Nephron progenitor cell (in vitro differentiated cells): ENCODE data around the gene FANCD2OS.

ENCODE experiments used
- DNase-seq: peaks from one replicate; pipeline ENCODE4 v3.0.0; 2021
- H3K27ac Mint-ChIP-seq: 2 replicates; pipeline ENCODE4 v1.8.0; 2021; ENCODE audit warnings: mild to moderate bottlenecking, moderate library complexity, mixed read lengths
- H3K27me3 Mint-ChIP-seq: 2 replicates; pipeline ENCODE4 v1.8.0; 2021; ENCODE audit warnings: mild to moderate bottlenecking, low read depth, mixed read lengths; ENCODE audit not compliant: poor library complexity
- H3K36me3 Mint-ChIP-seq: 2 replicates; pipeline ENCODE4 v1.8.0; 2021; ENCODE audit warnings: low read depth, mixed read lengths
- H3K4me1 Mint-ChIP-seq: 2 replicates; pipeline ENCODE4 v1.8.0; 2021; ENCODE audit warnings: mixed read lengths
- H3K4me3 Mint-ChIP-seq: 2 replicates; pipeline ENCODE4 v1.8.0; 2021; ENCODE audit warnings: mild to moderate bottlenecking, moderate library complexity, mixed read lengths
- H3K9me3 Mint-ChIP-seq: 2 replicates; pipeline ENCODE4 v1.8.0; 2021; ENCODE audit warnings: mild to moderate bottlenecking, moderate library complexity, mixed read lengths
- TF ChIP-seq, protein P1 (sequence below): fragments of 200-600 bp; sonication (generic); IDR thresholded peaks from 2 replicates; pipeline ENCODE4 v1.5.0; 2021; ENCODE audit warnings: antibody characterized with exemption

Gene FANCD2OS

DNA sequence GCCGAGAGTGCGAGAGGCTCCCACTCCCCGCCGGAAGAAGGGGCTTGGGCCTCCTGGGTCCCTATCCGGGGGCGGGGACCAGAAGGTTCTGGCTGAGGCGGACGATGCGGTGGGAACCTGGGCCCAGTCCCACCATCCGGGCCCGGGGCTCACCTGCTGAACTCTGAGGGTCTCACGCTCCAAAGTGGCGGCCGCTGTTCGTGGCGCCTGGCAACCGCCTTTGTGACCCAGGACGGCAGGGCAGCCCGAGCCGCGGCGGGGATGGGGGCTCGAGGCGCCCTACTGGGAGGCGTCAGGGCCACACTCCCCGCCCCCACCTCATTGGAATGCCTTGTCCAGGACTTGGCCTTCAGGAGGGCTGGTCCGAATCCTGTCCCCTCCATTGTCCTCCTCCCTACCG, at the start of gene FANCD2OS:
Gene FANCD2OS (minus strand): TSS at position 165 of the 400 bp plus-strand sequence. CDS start 3,481 bp downstream, outside the sequence.
- no peaks in the 10 kb centered on the region for H3K36me3 Mint-ChIP-seq
- TF ChIP-seq, protein P1, sequence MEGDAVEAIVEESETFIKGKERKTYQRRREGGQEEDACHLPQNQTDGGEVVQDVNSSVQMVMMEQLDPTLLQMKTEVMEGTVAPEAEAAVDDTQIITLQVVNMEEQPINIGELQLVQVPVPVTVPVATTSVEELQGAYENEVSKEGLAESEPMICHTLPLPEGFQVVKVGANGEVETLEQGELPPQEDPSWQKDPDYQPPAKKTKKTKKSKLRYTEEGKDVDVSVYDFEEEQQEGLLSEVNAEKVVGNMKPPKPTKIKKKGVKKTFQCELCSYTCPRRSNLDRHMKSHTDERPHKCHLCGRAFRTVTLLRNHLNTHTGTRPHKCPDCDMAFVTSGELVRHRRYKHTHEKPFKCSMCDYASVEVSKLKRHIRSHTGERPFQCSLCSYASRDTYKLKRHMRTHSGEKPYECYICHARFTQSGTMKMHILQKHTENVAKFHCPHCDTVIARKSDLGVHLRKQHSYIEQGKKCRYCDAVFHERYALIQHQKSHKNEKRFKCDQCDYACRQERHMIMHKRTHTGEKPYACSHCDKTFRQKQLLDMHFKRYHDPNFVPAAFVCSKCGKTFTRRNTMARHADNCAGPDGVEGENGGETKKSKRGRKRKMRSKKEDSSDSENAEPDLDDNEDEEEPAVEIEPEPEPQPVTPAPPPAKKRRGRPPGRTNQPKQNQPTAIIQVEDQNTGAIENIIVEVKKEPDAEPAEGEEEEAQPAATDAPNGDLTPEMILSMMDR: no peak
- H3K27me3 Mint-ChIP-seq: peaks cover 4% of the 10 kb centered on the region
- no peaks in the 10 kb centered on the region for H3K9me3 Mint-ChIP-seq
- no peak within 1 kb of the TSS for H3K4me3 Mint-ChIP-seq
- peak within 1 kb of the TSS; percentile 59 for H3K27ac Mint-ChIP-seq
- DNase-seq: no peak
- H3K4me1 Mint-ChIP-seq: no peaks in the 10 kb centered on the region

DNA sequence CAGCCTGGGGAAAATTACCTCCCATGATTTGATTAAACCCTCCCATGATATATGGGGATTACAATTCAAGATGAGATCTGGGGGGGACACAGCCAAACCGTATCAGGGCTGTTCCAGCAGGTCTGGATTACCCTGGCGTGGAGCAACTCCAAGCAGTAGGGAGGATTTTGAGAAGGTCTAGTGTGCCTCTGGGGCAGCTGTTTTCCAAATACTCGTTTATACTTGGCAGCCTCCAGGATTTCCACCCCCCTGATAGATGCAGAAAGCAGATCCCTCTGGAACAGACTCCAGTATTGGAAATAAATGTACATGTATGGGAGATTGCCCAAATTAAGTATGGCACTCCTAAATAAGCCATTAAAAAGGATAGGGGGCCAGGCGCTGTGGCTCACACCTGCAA, 49.0 kb upstream of the FANCD2OS start:
- H3K9me3 Mint-ChIP-seq: no peaks in the 10 kb centered on the region
- H3K4me1 Mint-ChIP-seq: no peaks in the 10 kb centered on the region
- TF ChIP-seq, protein P1: no peak
- no peak for DNase-seq
- H3K27ac Mint-ChIP-seq: no peak overlapping the region
- H3K4me3 Mint-ChIP-seq: no peak overlapping the region
- H3K27me3 Mint-ChIP-seq: no peaks in the 10 kb centered on the region
- H3K36me3 Mint-ChIP-seq: peaks cover 12% of the 10 kb centered on the region

DNA sequence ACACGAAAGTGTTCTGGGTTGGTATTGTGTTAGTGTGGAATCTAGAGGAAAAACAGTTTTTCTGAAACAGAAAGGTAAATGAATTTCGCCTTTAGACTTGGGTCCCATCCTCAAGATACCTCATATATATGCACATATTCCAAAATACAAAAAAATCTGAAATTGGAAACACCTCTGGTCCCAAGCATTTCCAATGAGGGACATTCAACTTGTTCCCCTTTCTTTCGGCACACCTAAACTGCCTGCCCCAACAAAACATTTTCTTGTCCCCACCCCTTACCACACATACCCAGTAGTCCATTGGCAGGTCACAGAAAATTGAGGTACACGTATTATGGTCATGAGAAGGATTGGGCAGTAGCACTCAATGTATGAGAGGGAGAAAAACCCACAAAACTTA, 47.6 kb upstream of the FANCD2OS start:
- no peaks in the 10 kb centered on the region for H3K4me1 Mint-ChIP-seq
- H3K9me3 Mint-ChIP-seq: no peaks in the 10 kb centered on the region
- peak overlapping the region; percentile 39 for H3K27ac Mint-ChIP-seq
- no peak overlapping the region for H3K4me3 Mint-ChIP-seq
- H3K36me3 Mint-ChIP-seq: peaks cover 25% of the 10 kb centered on the region
- no peak for DNase-seq
- TF ChIP-seq, protein P1: no peak
- no peaks in the 10 kb centered on the region for H3K27me3 Mint-ChIP-seq

DNA sequence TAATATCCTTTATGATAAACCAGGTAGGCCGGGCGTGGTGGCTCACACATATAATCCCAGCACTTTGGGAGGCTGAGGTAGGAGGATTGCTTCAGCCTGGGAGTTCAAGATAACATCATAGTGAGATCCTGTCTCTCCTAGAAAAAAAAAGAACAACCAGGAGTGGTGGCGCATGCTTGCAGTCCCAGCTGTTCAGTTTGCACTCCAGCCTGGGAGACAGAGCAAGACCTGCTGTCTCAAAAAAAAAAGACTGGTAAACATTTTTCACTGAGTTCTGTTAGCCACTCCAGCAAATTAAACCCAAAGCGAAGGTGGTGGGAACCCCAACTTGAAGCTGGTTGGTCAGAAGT, 47.0 kb upstream of the FANCD2OS start:
- DNase-seq: no peak
- H3K27ac Mint-ChIP-seq: peak overlapping the region; percentile 71
- TF ChIP-seq, protein P1: no peak
- H3K9me3 Mint-ChIP-seq: no peaks in the 10 kb centered on the region
- H3K4me1 Mint-ChIP-seq: no peaks in the 10 kb centered on the region
- H3K4me3 Mint-ChIP-seq: no peak overlapping the region
- H3K27me3 Mint-ChIP-seq: no peaks in the 10 kb centered on the region
- H3K36me3 Mint-ChIP-seq: peaks cover 31% of the 10 kb centered on the region

DNA sequence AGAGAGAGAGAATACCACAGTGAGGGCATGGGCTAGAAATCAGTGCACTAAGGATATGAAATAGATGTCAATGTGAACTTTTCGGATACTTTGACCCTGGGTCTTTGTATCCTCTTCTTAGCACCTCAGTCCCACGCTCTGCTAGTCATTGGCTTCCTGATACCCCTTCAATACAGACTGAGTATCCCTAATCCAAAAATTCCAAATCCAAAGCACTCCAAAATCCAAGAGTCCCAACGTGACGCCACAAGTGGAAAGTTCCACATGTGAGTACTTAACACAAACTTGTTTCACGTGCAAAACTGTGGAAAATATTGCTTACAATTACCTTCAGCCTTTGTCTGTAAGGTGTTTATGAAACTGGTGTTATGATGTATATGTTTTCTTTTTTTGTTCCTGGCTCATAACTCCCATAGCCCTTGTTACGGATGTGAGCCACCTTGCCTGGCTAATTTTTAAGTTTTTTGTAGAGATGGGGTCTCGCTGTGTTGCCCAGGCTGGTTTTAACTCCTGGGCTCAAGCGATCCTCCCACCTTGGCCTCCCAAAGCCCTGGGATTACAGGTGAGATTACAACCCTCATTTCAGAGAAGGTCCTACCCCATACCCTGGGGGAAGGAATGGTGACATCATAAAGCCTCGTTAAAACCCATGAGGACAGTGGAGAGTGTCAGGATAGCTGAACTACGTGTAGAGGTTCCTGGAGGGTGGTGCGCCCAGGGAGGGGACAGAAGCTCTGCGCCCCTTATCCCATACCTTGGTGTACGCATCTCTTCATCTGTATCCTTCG, 46.5 kb upstream of the FANCD2OS start:
- H3K4me3 Mint-ChIP-seq: no peak overlapping the region
- TF ChIP-seq, protein P1: no peak
- no peaks in the 10 kb centered on the region for H3K27me3 Mint-ChIP-seq
- no peak for DNase-seq
- H3K27ac Mint-ChIP-seq: peak overlapping the region; percentile 71
- H3K4me1 Mint-ChIP-seq: no peaks in the 10 kb centered on the region
- H3K36me3 Mint-ChIP-seq: peaks cover 37% of the 10 kb centered on the region
- no peaks in the 10 kb centered on the region for H3K9me3 Mint-ChIP-seq

DNA sequence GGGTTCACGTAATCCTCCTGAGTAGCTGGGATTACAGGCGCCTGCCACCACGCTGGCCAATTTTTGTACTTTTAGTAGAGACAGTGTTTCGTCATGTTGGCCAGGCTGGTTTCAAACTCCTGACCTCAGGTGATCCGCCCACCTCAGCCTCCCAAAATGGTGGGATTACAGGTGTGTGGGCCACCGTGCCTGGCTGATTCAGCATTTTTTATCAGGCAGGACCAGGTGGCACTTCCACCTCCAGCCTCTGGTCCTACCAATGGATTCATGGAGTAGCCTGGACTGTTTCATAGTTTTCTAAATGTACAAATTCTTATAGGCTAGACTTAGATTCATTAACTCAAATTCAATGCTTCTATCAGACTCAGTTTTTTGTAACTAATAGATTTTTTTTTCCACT, 42.9 kb upstream of the FANCD2OS start:
- Mint-ChIP-seq H3K4me1 (no peaks in the 10 kb centered on the region), H3K4me3 (no peak overlapping the region), H3K36me3 (peaks cover 59% of the 10 kb centered on the region), H3K27me3 (no peaks in the 10 kb centered on the region), H3K9me3 (no peaks in the 10 kb centered on the region), H3K27ac (no peak overlapping the region)
- no peak for DNase-seq
- TF ChIP-seq, protein P1: no peak
